ENCODE data around the gene WDR72.
"Not testable (repeated sequence)": the region's sequence is repeated elsewhere in the genome, so short reads cannot be mapped to it uniquely, and the experiment has no call there.

The WDR72 gene

DNA sequence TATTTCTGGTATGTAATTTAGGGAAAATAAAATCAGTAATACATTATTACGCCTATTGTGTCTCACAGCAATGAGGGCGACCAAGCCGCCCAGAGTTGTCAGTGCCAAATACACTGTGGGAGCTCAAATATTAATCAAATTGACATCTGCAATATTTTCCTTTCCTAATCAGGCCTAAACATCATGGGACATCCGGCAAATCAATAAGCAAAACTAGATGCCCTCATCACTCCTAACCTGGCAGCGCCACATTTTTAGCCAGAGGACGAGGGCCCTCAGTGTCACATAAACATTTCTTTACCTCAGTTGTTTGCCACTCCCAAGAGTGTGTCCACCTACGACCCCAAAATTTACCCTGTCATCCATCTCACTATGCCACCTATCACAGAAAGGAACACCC, 64.1 kb downstream of the WDR72 start:
- no peak for DNase-seq

DNA sequence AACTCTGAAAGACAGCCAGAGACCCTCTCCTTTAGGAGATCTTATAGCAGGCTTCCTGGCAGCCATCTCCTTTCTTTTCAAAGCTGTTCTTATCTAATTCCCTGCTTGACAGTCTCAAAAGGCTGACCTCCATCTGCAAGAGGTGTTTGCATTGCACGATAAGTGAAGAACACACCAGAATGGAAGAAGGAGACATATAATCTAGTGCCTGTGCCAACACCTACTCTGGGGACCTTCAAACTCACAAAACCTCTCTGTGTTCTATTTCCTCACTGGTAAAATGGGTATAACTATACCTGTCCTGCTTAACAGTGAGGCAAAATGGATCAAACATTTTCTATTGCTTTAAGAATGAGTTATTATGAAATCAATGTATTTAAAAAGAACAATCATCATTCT, 65.0 kb downstream of the WDR72 start:
- no peak for DNase-seq

DNA sequence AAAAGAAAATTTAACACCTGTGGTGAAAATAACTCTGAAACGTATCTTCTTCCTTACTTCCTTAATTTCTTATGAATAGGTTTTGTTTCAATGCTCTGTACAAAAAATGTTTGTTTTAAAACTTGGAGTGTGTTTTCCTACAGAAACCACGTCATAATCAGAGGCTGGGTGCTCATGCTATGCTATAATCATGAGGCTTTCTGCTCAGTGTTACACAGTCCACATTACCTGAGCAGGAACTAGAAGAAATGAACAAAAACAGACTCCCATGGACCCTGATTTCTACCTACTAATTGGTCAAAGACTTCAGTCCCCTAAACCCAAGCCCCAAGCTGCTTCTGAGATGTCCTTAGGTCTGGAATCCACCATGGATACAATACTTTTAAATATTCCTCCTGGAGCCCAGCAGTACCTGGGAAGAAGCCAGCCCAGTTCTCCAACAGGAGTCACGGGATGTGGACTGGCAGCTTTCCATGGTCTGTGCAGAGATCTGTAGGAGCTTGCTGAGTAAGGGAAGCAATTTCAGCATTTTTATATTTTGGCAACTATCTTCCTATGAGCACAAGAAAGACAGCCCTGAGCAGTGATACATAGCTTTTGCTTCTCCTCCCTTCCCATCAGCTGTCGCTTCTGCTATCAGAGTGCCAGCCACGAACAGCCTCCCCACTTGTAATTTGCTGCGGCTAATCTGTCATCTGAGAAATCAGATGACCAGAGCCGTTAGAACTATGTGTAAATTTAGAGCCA, 65.6 kb downstream of the WDR72 start:
- no peak for DNase-seq

DNA sequence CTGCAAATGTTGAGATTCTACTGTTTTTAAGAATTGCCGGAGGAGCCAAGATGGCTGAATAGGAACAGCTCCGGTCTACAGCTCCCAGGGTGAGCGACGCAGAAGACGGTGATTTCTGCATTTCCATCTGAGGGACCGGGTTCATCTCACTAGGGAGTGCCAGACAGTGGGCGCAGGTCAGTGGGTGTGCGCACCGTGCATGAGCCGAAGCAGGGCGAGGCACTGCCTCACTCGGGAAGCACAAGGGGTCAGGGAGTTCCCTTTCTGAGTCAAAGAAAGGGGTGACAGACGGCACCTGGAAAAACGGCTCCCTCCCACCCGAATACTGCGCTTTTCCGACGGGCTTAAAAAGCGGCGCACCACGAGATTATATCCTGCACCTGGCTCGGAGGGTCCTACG, 75.3 kb downstream of the WDR72 start:
- DNase-seq, result not testable (repeated sequence)

DNA sequence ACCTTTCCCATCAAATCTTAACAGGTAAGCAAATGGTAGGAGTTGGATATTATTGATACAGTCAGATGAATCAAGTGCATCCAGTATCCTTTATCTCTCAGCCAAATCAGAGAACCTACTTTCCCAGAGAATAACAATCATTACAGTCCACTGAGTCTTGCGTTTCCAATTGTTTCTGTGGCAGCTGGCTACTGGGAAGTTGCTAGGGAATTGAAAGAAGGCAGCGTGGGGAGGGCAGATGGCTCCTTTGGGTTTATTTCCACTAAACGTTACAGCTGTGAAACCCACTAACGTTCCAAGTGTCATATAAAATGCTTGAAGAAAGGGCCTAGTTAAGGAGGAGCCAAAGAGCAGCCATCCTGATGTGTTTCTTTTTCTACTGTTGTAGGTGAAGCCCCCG, 78.4 kb downstream of the WDR72 start:
- no peak for DNase-seq

DNA sequence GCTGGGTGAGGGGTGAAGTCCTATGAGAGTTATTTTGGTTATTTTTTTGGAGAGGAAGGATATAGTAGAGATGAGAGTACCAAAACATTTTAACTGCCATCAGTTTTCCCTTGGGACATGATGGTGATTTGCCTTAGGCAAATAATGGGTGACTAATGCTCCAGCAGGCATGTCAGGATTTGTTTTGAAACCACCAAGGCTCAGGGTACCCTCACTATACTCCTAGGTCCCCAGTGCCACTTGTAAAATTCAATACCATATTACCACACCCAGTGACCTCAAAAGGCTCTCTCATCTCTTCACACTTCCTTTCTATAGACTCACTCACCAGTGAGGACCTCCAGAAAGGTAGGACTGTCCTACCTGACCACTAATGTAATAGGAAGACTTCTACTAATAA, 83.6 kb downstream of the WDR72 start:
- DNase-seq, result peak; percentile 61

DNA sequence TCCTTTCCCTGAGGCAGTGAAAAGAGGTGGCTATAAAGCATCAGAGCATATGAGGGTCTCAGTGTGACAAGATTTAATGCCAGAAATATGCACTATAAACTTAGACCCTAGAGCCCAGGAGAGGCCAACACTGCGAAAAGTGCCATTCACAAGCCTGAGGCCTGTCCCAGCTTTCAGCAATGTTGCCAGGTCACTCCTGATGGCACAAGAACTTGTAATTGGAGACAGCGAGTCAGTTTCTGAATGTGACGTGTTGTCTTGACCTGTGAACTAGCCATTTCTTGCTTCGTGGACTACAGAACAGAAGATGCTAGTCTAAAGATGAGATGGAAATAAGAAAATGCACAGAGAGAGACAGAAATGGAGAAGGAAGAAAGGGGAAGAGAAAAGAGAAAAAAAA, 87.9 kb downstream of the WDR72 start:
- DNase-seq, result no peak

DNA sequence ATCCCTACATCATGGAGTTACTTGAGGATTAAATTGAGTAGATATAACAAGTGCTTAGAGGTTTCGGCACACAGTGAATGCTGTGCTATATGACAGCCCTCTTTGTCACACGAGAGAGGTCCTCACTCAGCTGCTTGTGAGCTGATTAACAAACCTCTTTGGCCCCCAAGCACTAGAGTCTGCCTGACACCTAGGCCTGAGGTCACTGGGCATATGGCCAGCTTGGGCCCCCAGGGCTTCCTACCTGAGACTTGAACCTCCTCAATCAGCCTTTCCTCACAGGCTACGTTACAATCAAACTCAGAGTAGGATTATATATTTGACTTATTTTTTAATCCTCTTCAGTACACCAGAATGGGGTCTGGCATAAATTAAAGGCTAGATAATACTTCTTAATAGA, 88.8 kb downstream of the WDR72 start:
- no peak for DNase-seq

DNA sequence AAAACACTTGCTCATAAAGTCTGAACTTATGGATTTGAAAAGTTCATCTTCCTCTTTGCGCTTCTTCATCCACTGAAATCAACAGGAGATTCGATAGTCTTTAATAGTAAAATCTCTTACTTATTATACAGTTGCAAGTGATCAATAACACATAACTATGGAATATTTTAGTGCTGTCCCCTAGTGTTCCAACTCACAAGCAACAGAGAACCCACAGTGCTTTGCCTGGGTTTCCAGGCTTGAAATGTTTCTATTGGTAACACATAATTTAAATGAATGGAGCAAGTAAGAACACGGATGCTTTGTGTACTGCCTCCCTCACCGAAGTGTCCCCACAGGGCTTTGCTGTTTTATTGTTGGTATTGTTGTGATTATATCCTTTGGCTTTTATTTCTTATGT, 93.5 kb downstream of the WDR72 start:
- DNase-seq, result no peak

DNA sequence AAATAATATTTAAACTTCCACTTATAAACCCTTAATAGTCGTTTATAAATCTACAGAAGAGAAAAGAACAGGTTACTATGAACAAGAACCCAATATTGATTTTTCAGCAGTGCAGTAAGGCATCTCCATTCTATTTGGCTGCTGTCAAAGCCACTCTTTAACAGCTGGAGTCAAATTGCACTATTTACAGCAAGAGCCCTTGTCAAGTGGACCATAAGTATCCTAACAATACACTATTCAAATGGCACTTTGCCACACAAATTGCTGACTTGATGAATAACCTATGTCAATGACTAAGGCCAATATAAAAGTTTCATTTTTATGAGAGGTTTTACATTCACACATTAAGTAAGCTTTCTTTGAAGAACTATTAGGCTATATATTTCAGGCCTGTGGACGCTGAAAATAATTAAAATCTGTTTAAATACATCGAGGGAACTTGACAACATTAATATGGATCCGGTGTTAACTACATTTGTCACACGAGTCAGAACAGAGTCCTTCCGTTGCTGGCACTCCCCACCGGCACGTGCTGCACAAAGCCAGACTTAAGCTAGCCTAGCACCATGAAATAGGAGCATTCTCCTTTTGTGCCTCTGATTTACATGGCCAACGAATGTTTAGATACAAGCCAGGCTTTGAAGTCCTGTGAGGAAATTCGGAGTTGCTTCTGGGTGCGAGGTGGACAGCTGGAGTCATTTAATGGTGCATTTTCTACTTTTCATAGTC, 100.5 kb downstream of the WDR72 start:
- peak; percentile 94 for DNase-seq

DNA sequence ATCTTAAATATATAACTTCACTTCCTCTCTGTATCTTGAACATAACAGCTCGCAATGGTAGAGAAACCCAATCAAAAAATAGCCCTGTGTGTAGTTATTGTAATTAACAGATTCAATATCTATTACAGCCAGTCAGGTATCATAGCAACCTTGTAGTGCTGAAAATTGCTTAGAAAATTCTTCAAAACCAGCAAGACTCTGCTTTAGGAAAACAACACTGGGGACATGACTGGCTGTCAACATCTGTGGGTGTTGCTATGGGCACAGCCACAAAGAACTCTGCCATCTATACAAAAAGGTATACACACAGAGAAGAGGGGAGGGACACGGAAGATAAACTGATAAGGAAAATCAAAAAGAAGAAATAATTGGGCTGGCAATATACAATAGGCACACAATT, 101.2 kb downstream of the WDR72 start:
- peak; percentile 7 for DNase-seq

DNA sequence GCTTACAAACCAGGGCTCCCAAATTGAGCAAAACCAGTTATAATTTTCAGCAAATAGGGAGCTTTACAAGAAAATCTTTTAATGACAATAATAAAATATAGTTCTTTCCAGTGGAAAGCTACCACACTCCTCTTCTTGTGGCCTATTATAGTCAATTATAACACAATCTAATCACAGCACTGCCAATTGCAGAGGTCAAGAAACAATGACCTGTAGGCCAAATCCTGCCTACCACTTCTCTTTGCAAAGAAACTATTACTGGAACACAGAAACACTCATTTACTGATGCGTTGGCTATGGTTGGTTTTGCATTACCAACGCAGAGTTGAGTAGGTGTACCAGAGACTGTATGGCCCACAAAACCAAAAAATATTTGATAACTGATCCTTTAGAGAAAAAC, 110.5 kb downstream of the WDR72 start:
- DNase-seq, result no peak

DNA sequence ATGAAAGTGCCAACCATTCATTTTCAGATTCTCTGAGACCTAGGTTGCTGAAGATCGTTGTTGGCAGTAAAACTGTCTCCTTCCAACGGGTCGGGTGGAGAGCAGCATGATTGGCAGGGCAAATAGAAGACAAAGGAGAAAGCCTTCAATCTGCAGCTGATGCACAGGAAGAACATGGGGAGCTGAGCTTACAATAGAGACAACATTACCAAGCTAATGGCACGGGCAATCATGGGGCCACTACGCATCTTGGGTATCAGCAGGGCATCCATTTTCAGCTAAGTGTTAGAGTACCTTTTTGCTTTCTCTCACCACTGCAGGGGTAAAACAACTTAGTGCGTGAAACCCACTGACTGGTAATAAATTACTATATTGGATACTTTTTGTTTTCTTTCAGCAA, 114.8 kb downstream of the WDR72 start:
- DNase-seq, result no peak

DNA sequence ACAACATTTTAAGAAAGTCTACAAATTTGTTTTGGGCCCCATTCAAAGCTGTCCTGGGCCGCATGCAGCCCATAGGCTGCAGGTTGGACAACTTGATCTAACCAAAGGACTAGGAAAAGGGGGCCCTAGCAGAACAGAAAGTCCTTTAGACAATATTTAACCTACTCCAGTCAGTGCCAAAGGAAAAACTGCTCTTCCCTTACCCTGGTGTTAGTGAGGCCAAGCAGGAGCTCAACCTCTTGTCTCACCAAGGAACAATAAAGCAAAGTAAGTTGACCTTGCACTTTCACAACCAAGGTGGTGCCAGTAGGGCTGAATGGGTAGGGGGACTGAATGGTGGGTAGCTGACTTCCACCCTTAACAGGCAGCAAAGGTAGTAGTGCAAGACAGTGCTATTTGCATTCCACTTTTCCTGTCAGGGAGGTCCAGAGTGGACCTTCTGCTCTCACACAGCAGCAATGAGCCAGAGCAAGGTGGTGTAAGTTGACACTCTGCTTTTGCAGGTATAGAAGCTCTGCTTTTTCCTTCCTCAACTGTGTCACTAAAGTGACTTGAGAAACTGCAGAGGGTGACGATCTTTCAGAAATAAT, 124.9 kb downstream of the WDR72 start:
- no peak for DNase-seq

DNA sequence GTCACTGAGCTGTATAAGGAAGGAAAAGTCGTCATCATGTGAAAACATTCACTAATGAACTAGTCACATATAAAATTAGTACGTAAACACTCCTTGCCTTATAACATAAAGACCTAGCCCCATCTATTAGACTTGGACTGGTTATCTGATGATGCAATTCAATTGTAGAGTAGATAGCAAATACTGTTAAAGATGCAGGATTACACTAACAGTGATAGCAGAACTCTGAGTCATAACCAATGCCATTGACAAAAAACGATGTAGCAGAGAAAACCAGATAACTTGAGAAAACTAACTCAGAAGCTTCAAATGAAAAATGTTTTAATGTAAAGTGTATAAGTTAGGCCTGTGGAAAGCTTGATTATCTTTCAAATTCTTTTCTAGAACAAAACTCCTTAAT, 132.2 kb downstream of the WDR72 start:
- peak; percentile 1 for DNase-seq

DNA sequence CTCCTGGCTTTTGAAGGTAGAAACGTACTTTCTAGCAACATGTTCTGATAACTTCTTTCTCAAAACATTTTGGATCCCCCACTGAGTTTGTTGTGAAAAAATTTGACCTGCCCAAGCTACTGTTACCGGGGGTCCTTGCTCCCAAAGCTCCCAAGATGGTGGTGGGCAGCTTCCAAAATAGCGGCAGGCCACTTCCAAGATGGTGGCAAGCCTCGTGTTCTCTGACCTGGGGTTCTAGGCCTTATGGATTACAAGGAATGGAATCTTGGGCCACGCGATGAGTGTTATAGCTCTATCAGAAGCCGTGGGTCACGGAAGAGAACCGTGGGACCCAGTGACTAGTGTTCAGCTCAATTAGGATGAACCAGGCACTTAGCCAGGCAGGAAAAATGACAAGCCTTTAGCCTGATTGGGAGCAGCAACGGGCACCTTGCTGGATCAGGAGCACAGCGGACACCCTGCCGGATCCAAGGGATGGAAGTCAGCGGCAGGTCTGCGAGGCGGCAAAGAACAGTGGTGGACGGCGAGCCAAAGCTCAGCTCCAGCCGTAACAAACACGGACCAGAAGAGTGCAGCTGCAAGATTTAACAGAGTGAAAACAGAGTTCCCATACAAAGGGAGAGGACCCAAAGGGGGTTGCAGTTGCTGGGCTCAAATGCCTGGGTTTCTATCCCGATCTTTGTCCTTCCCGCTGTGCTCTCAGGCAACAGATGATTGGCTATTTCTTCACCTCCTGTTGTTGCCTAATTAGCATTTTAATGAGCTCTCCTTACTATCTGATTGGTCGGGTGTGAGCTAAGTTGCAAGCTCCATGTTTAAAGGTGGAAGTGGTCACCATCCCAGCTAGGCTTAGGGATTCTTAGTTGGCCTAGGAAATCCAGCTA, 133.3 kb downstream of the WDR72 start:
- no peak for DNase-seq

DNA sequence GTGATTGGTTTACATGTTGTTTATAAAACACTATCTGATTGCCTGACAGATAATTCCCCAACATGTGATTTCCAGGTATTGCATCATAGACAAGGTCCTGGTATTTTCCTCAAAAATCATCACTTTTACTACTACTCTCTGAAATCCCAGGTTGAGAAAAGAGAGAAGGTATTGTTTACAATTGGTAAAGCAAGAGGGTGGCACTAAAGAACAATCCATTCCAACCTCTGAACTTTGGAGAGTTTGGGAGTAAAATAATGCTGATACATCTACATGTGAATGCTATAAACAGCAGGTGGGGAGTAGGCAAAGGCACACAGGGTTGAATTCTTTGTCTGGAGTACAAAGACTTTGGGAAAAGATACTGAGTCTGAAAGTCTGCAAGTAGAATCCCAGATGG, 134.2 kb downstream of the WDR72 start:
- no peak for DNase-seq

DNA sequence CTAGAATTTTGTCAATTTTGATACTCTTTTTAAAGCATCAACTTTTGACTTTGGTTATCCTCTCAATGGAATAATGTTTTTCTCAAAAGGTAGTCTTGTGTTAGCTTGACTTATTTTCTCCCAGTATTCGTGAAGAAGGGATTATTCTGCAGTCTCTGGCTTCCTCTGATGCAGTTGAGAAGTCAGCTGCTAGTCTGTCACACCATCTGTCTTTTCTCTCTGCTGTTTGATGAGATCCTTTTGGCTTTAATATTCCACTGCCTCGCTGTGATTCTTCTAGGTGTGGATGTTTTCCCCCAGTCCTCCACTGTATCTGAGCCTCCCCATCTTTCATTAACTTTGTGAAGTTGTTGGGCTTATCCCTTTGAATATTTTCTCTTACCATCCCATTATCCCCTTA, 141.0 kb downstream of the WDR72 start:
- DNase-seq, result no peak

DNA sequence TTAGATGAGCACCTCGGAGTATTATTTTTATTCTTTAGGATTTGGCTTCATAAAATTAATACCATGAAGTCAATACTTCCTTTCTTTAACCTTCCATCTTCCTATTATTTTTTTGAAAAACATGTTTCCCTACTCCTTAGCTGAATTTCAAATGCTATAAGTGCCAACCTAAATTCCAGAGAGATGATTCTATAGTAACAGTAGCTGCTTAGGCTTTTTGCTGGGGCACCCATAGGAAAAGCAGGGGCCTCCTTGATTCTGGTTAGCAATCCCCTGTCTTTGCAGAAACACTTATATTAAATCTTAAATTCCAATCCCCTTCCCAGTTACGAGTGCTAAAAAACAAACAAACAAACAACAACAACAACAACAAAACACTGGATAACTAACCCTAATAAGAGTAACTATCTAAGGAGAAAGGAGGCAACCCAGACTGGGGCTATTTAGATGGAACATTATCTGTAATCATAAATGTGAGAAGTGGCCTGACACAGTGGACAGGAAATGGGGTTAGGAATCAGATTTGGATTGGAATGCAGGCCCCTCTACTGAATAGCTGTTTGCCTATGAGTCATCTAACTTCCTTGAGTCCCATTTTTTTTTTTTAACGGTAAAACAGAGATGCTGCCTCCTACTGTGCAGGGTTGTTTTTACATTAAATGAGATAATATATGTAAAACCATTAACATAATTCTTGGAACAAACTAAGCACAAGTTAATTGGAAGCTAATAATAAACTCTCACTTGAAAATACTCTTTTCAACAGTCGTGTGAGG, 148.1 kb downstream of the WDR72 start:
- DNase-seq, result no peak

DNA sequence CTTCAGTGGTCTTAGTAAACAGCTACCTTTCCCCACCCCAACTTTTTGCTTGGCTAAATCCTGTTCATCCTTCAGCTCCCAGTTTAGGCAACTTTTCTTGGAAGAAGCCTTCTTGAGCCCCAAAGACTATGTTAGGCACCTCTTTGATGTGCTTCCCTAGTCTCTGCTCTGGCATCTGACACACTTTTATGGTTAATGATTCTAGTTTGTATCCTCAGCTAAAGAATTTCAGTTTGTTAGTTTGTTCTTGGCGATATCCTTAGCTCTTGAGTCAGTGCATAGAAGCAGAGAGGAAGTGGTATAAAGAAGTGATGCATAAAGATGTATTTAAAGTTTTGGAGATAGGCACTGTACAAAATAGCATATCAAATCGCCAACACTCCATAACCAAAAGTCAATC, 168.4 kb downstream of the WDR72 start:
- DNase-seq, result no peak

DNA sequence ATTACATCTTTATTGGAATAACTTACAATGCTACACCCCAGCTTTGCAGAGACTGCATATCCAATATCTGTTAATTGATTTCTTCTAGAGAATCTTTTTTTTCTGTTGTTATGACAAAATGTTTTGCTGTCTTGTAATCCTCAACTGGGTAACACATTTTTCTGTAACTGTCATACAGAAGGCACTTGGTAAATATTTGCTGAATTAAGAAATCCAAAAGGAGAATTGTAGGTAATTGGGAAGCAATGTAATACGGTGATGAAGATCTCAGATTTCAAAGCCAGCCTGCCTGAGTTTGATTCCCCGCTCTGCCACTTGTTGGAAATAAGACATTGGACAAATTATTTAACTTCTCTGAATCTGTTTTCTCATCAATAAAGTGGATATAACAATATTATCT, 169.1 kb downstream of the WDR72 start:
- no peak for DNase-seq

DNA sequence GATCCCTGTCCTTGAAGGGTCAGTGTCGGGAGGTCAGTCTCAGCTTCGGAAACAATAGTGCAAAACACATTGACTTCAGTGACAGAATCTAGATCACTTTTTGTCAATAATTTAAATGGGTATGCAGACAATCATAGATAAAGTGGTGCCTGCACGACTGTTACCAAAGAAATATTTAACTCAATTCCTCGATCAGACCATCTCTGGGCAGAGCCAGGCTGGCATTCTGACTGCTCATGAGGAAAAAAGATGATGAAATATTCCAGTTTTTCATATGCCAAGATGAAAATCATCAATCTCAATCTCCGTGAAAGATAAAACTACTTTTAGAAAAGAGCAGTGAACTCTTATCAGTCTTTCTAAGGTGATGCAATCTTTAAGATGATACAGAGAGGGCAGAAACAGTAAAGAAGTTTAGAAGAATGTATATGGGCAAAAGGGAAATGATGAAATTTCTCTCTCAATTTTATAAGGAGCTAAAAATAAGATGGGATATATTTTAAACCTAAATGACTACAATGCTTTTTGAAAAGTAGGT, 169.9 kb downstream of the WDR72 start:
- DNase-seq, result no peak
